Psoas muscle (tissue), 8 donors: ENCODE measurements around the gene ASTN2. TPM values are rescaled to one million over a fixed set of nuclear protein-coding genes. Genes with fewer than 3 reads are reported as not detected.
"Not testable (repeated sequence)": the region's sequence is repeated elsewhere in the genome, so short reads cannot be mapped to it uniquely, and the experiment has no call there.

ENCODE experiments used
- ATAC-seq, 4 donors: fragments of 200-7000 bp; cut with Tn5 transposase; one replicate each; pipeline ENCODE4 v1.9.1; 2020; ENCODE audit warnings: moderate library complexity in 3 of 4, mild to moderate bottlenecking in 2 of 4
- DNase-seq, 2 donors: peaks; one replicate each; pipeline ENCODE4 v3.0.0-alpha.2; 2020
- H3K27ac ChIP-seq: fragments of 200-600 bp; one replicate; pipeline ENCODE4 v1.8.0; 2022
- H3K27me3 ChIP-seq, 3 donors: fragments of 200-600 bp in 1 of 3; one replicate each; pipeline versions ENCODE4 v1.6.1 to v1.8.0; 2013 to 2022; ENCODE audit warnings: low read length in 2 of 3, mild to moderate bottlenecking in 2 of 3, moderate library complexity in 1 of 3; ENCODE audit not compliant: insufficient read depth in 3 of 3
- H3K36me3 ChIP-seq, 2 donors: fragments of 200-600 bp in 1 of 2; one replicate each; pipeline versions ENCODE4 v1.6.1 to v1.8.0; 2013 to 2022; ENCODE audit warnings: low read depth in 1 of 2, mild to moderate bottlenecking in 1 of 2, moderate library complexity in 1 of 2; ENCODE audit not compliant: insufficient read depth in 1 of 2
- H3K4me1 ChIP-seq: fragments of 200-600 bp; one replicate; pipeline ENCODE4 v1.8.0; 2022
- H3K4me3 ChIP-seq: fragments of 200-600 bp; one replicate; pipeline ENCODE4 v1.8.0; 2022; ENCODE audit warnings: mild to moderate bottlenecking
- H3K9me3 ChIP-seq: fragments of 200-600 bp; one replicate; pipeline ENCODE4 v1.8.0; 2022
- CTCF ChIP-seq: fragments of 200-600 bp; IDR thresholded peaks from one replicate; pipeline ENCODE4 v1.8.0; 2022; ENCODE audit warnings: antibody characterized with exemption
- WGBS, 3 donors: extraction: QIAGEN DNeasy Blood & Tissue Kit; methylation state at CpG; one replicate each; pipeline versions ENCODE4 v1.1.6 to v1.1.7; 2013; 5-methylcytosine and 5-hydroxymethylcytosine counted together
- intact Hi-C, 2 donors: fragments of 100-400 bp; cut with DNase I; formaldehyde crosslinking; loops; one replicate each; pipeline versions ENCODE4 v1.11.0 to v1.14.2; 2022
- polyA plus RNA-seq, 3 donors: library from polyadenylated mRNA; stranded (reverse); fragments of 200-250 nt; gene quantifications; one replicate each; pipeline ENCODE4 v1.2.3, GENCODE V29; 2013
- total RNA-seq, 4 donors: library from RNA; stranded (reverse); fragmentation: NEBNext Ultra II Directional in 2 of 4; extraction: Animal tissue kit (Norgen Biotek cat#: 25700) in 2 of 4; gene quantifications; one replicate each; pipeline versions ENCODE4 v1.2.1 to v1.2.4, GENCODE V29; 2021 to 2023
- donor health status: healthy with polysubstance abuse.
- donor health status: DM: no; HTN: no; CAD: no; lungs with moderate emphysema.
- donor health status: Bipolar disorder and iron deficiency.
- donor health status: healthy.
- donor health status: DM: yes; HTN: yes; CAD: no.
- donor health status: DM: no; HTN: no; CAD: no.
- donor health status: DM: no; HTN: no; CAD: no.
- donor health status: DM: yes; HTN: yes; CAD: no.

ASTN2 gene
- total and polyA plus RNA-seq, 7 donors = 2.0 to 10.3 (median 3.3) TPM

DNA sequence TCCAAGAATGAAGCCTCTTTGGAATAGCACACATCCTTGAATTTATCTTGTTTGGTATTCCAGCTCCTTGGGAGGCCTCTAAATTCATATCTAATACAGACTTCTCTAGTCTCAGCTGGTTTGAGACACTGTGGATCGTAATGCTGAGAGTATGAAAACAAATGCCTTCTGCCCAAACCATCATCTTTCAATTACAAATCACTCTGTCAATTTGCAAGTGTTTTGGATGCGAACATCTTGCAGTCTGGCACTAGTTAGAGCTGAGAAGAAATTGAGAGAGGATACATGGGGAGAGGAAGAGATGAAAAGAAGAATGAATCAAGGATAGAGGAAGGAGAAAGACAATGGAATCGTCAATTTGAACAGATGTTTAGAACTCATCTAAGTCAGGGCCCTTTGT lies 342.6 kb downstream of the ASTN2 start:
- TF ChIP-seq CTCF = no peak
- H3K36me3 ChIP-seq = no peaks in the 10 kb centered on the region
- H3K9me3 ChIP-seq = no peaks in the 10 kb centered on the region
- WGBS, 3 donors = 71 to 82% (median 78%) methylated on average over 3 of the region's 3 CpGs
- ATAC-seq = no peak
- no peaks in the 10 kb centered on the region for H3K4me1 ChIP-seq
- DNase-seq = no peak
- intact Hi-C loops = loop anchor here in 1 of 2 donors (10.0 kb wide), 2 partner anchors 57 to 343 kb away; partner anchors contain the start of gene ASTN2
- no peak overlapping the region for H3K4me3 ChIP-seq
- peaks cover 0 to 4% (median 0%) of the 10 kb centered on the region in 3 donors for H3K27me3 ChIP-seq
- no peak overlapping the region for H3K27ac ChIP-seq

- WGBS, 3 donors = 75 to 79% (median 78%) methylated on average over 23 of the region's 24 CpGs
- not testable (repeated sequence) for H3K9me3 ChIP-seq, H3K27ac ChIP-seq, H3K4me1 ChIP-seq, H3K4me3 ChIP-seq, H3K36me3 ChIP-seq, DNase-seq, H3K27me3 ChIP-seq, ATAC-seq
- intact Hi-C loops = loop anchor here in 1 of 2 donors (10.0 kb wide), 2 partner anchors 57 to 343 kb away; partner anchors contain the start of gene ASTN2
Observed at GRCh38 chr9:117071673-117072207, 343.1 kb downstream of the ASTN2 start.

DNA sequence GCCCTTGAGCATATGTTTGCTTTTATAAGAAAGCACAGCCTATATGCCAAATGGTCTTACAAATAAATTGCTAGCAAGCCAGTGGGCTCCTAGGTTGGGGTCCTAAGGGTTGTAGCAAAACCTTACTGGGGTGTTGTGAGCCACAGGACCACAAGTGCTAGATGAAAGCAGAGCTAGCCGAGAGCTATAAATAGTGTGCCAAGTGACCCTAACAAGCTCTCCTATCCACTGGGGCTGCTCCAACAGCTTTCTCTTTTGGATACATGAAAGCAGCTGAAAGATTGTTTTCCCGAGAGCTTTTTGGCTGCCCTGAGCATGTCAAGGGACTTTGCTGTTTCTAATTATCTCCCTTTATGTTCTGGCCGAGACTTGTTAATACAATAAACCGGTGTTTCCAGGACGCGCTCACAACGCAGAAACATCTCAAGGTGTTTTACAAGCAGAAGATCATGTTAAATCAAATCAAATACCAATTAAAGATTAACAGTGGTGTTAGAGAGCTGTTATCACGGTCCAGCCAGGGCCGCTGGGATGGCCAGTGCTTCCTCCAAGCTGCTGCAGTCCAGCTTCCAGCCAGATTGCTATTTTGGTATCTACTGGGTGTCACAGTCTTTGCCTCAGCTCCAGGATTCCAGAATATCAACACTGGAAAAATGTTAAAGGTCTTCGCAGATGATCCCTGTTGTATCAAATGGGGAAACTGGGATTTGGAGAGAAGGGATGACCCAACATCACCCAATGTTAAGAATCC lies 351.0 kb downstream of the ASTN2 start:
- intact Hi-C loops = no loop called here
- Histone ChIP-seq H3K27ac (peak overlapping the region; percentile 46), H3K4me3 (peak overlapping the region; percentile 11), H3K9me3 (no peaks in the 10 kb centered on the region), H3K4me1 (no peaks in the 10 kb centered on the region), H3K27me3 (no peaks in the 10 kb centered on the region), H3K36me3 (no peaks in the 10 kb centered on the region)
- no peak for DNase-seq
- ATAC-seq = peak in 2 of 4 donors; percentile 56 to 58
- WGBS, 3 donors = 30 to 58% (median 34%) methylated on average over 10 of the region's 10 CpGs
- no peak for TF ChIP-seq CTCF

- Histone ChIP-seq H3K36me3 (no peaks in the 10 kb centered on the region), H3K27ac (no peak overlapping the region), H3K9me3 (no peaks in the 10 kb centered on the region), H3K4me3 (no peak overlapping the region), H3K4me1 (no peaks in the 10 kb centered on the region), H3K27me3 (no peaks in the 10 kb centered on the region)
- ATAC-seq = no peak
- TF ChIP-seq CTCF = no peak
- DNase-seq = no peak
- intact Hi-C loops = no loop called here
Observed at GRCh38 chr9:117060963-117061362, 353.9 kb downstream of the ASTN2 start.

DNA sequence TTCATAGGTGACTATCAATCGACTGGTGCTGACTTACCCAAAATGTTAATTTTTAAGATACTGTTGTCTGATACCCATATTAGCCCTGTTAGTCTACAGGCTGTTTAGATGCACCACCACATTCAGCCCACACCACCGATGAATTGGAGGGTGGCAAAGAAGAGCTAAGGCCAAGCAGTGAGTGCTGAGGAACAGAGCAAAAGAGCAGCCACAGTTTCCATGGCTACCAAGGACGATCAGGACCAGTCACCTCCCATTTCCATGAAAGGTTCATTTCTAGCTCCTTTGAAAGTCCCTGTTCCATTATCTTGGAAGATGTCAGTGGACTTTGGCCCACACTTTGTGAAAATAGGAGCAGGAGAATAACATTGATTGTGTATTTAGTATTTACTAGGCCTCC lies 364.9 kb downstream of the ASTN2 start:
- intact Hi-C loops = no loop called here
- no peak for DNase-seq
- no peak for ATAC-seq
- Histone ChIP-seq H3K27ac (no peak overlapping the region), H3K4me1 (no peaks in the 10 kb centered on the region), H3K27me3 (no peaks in the 10 kb centered on the region), H3K36me3 (no peaks in the 10 kb centered on the region), H3K9me3 (no peaks in the 10 kb centered on the region), H3K4me3 (no peak overlapping the region)
- TF ChIP-seq CTCF = no peak
- WGBS, 3 donors = 76 to 81% (median 77%) methylated on average over 3 of the region's 3 CpGs
